DOHH2 (cell line): Measurements from ENCODE around the gene TOMM20L.

Experiments used
- EZH2phosphoT487 ChIP-seq: fragments of 200-600 bp; sonication (generic); IDR thresholded peaks from 2 replicates; pipeline ENCODE4 v1.6.1; 2017; ENCODE audit warnings: borderline replicate concordance, mild to moderate bottlenecking, antibody characterized with exemption, low read length, moderate library complexity, mixed read lengths
- TF ChIP-seq, protein P1 (sequence below): fragments of 200-600 bp; sonication (generic); IDR thresholded peaks from one replicate; pipeline ENCODE4 v1.5.1; 2014; ENCODE audit warnings: antibody characterized with exemption, mild to moderate bottlenecking, low read depth, low read length; ENCODE audit not compliant: poor library complexity, severe bottlenecking

DNA sequence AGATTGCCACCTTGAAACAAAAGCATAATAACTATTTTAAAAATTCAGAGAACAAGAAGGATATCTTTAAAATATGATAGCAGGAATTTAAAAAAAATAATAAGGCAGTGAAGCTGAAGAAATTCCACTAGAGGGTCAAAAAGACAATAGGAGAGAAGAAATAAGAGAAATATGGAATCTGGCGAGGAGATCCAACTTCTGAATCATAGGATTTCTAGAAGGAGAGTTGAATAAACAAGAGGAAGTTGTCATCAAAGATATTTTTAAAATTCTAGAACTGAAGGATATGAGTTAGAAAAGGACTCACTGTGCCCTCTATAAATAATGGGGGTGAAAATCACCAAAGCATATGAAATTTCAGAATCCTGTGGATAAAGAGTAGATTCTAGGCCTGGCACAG lies 26.8 kb upstream of the TOMM20L start:
- TF ChIP-seq, protein P1, sequence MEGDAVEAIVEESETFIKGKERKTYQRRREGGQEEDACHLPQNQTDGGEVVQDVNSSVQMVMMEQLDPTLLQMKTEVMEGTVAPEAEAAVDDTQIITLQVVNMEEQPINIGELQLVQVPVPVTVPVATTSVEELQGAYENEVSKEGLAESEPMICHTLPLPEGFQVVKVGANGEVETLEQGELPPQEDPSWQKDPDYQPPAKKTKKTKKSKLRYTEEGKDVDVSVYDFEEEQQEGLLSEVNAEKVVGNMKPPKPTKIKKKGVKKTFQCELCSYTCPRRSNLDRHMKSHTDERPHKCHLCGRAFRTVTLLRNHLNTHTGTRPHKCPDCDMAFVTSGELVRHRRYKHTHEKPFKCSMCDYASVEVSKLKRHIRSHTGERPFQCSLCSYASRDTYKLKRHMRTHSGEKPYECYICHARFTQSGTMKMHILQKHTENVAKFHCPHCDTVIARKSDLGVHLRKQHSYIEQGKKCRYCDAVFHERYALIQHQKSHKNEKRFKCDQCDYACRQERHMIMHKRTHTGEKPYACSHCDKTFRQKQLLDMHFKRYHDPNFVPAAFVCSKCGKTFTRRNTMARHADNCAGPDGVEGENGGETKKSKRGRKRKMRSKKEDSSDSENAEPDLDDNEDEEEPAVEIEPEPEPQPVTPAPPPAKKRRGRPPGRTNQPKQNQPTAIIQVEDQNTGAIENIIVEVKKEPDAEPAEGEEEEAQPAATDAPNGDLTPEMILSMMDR, result no peak
- no peak for TF ChIP-seq EZH2phosphoT487
